Activated CD4-positive, alpha-beta T cell treated with anti-CD3 and anti-CD28 coated beads for 4 hours (primary cell): Measurements from ENCODE around the gene MLLT6.

Experiments used
- DNase-seq, 2 donors: peaks; one replicate each; pipeline ENCODE4 v3.0.0-alpha.2; 2020

Gene MLLT6

GRCh38 chr17:38745545-38745944 is 40.5 kb downstream of the MLLT6 start:
- DNase-seq, result no peak

DNA sequence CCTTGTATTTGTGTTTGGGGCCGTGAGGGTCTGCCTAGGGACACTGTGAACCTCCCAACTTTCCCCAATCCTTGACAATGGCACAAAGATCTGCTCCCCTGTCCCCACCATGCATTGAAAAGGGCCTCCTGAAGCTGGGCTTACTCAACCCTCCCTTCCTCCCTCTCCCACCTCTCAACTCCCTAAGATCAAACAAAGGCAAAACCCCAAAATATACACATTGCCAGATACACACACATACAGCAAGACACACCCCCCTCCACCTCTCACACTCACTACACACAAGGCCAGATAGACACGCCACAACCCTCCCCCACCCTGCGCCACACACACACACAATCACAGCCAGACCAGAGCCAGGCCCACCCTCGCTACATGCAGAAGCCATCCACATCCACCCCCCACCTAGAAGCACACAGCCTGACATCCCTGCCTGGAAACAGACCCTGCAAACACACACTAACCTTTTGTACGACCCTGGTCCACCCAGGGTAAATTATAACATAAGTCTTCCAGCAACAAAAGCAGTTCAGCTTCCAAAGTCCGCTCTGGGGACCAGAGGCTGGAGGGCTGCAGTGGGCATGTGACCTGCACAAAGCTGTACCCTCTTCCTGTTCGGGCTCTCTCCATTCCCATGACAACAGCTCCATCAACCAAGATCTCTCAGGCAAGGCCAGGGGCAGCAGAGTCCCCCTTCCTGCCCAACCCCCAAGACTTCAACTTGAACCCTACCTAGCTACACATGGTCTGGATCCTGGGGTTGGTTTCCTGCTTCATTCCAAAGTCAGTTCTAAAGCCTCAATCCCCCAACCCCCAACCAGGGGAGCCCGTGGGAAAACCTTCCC is 41.2 kb downstream of the MLLT6 start:
- DNase-seq, result no peak

GRCh38 chr17:38746849-38747462 is 41.9 kb downstream of the MLLT6 start:
- DNase-seq, result no peak

DNA sequence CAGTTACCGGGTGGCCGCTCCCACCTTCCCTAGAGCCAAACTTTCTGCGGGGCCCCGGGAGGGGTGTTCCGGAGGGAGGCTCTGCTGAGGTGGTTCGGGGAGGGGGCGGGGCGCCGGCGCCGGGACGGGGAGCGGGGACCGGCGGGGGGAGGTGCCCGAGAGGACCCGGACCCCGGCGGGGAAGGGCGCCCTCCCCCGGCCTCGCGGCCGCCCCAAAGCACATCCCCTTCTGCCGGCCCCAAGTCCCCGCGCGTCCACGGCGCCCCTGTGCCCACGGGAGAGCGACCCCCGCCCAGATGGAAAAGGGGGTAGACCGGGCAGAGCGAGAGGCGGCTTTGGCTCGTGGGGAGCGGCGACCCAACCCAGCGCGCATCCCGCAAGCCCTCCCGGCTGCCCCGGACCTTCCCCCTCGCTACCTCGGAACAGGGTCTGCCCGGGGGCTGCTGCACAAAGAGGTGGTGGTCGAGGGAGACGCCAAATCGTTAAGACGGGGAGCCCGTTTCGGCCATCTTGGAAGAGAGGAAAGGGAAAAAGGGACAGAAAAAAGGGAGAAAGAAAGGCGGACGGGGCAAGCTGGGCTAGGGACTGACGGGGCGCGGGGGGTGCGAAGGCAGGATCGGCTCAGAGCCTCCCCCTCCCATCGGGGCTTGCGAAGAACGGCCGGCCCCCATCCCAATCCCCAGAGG is 42.5 kb downstream of the MLLT6 start:
- no peak for DNase-seq

- DNase-seq, result no peak
Measured at GRCh38 chr17:38748149-38748891, 43.2 kb downstream of the MLLT6 start, which contains the start of gene PCGF2. PCGF2 (minus strand) TSS chr17:38748336; CDS start chr17:38740402, 7,934 bp downstream.

GRCh38 chr17:38748892-38749222 is 43.8 kb downstream of the MLLT6 start:
- no peak for DNase-seq

DNA sequence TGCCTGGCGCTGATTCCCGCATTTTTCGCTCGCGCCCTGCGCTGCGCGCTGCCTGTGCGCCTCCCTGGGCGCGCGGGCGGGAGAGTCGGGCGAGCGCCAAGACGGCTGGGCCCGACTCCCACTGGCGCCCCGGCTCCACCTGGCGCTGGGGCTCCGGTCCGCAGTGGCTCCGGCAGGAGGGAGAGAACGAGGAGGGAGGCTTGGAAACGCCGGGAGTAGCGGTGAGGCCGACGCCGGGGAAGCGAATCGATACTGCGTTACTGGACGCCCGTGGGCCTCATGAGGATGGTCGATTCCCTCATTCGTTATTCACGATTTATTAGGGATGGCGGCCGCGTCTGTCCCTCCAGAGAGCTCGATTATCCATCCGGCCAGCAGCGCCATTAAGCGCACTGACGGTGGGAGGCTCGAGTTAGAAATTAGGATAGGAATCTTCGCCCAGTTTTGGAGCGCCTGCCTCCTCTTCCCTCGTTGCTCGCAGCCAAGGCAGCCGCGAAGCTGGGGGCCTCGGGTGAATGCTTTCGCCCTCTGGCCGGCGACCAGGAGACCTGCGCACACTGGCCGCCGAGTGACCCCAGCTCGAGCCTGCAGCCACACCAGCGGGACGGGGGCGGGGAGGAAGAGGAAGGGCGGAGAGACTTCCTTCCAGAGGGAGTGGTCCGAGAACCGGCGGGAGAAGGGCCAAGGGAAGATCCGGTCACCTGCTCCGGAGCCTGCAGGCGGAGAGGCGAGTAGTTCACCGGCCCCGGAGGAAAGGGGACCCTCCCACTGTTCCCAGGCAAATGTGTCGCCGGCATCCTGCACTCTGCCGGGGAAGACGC is 44.4 kb downstream of the MLLT6 start:
- DNase-seq, result no peak

- no peak for DNase-seq
Measured at GRCh38 chr17:38750044-38750311, 44.9 kb downstream of the MLLT6 start.

DNA sequence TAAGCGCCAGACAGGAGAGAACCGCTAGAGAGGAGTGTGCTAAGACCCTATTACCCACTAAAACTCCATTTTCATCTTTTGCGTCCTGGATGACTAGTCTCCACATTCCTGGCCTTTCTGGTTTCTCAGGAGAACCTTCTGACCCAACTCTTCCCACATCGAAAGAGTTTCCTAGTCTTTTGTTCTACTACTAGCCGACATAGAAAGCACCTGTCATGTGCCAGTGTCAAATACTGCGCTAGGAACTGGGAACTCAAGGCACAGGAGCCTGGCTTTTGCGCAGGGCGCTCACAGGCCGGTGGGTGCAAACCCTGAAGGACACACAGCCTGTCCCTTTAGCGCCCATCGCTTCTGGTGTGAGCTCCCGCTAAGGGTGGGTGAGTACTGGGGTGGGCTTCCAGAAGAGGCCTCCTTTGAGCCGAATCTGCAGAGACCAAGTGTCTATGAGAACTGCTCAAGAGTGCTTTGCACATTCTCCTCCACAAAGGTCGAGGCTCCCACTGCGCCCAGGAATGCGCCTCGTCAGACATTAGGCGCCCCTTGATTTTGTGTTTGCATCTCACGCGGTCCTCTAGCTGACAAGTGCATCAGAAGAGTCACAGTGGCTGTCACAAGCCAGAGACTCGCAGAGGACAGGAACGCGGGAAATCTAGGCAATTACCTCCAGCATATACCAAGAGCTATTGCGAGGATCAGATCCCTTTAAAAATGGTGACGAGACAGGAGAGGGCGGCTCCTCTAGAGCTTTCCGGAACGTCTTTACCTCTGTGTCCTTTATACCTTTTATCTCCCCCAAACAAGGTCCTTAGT is 45.4 kb downstream of the MLLT6 start:
- DNase-seq, result no peak

GRCh38 chr17:38751144-38751807 is 46.2 kb downstream of the MLLT6 start:
- no peak for DNase-seq

DNA sequence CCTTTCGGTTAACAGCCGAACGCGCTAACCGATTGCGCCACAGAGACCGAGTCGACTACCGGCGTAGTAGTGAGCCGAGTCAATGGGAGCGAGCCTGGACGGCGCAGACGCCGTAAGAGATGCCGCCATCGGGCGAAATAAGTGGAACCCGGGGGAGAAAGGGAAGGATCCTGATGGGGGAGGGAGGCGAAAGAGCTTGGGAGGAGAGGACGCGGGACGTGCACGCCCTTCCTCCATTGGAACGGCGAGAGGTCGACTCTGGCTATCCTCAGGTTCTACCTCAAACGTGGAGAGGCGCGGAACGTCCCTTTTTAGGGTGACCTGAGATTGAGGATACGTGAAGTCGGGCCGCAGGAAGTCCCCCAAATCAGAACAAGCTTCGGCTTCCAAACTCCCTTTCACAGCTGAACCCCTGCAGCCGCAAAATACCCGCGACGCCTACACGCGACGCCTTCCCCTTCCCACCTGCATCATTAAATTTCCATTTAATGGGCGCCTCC is 46.8 kb downstream of the MLLT6 start:
- DNase-seq, result peak; percentile 72 to 81

GRCh38 chr17:38752308-38753070 is 47.4 kb downstream of the MLLT6 start, which contains the start of gene PSMB3:
PSMB3 (plus strand) TSS chr17:38752741; CDS start chr17:38752827, 86 bp downstream.
- peak; percentile 94 to 96 for DNase-seq

DNA sequence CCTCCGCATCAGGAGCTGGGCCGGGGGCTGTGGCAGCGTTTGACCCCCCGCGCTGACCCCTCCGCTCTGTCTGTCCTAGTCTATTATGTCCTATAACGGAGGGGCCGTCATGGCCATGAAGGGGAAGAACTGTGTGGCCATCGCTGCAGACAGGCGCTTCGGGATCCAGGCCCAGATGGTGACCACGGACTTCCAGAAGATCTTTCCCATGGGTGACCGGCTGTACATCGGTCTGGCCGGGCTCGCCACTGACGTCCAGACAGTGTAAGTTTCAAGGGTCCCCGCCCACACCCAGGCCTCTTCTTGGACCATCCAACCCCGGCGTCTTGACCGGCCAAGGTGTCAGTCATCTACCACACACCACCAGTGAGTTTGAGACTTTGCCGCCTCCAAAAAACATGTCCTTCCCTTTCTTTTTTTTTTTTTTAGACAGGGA is 48.0 kb downstream of the MLLT6 start:
- no peak for DNase-seq

DNA sequence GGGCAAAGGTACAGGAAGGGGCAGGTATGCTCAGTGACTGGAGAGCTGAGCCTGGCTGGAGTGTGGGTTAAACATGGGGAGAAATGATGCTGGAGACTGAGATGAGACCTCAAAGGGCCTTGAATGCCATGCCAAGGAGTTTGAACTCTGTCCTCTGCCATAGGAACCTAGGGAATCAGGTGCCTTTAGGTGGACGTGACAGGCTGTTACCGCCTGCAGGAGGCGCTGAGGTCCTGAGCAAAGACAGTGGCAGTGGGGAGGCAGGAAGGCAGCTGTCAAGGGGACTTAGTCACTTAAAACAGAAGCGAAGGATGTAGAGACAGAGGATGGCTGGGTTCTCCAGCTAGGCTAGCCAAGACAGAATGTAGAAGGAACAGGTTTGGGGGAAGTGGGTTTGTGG is 56.5 kb downstream of the MLLT6 start:
- DNase-seq, result peak in 1 of 2 donors; percentile 28

DNA sequence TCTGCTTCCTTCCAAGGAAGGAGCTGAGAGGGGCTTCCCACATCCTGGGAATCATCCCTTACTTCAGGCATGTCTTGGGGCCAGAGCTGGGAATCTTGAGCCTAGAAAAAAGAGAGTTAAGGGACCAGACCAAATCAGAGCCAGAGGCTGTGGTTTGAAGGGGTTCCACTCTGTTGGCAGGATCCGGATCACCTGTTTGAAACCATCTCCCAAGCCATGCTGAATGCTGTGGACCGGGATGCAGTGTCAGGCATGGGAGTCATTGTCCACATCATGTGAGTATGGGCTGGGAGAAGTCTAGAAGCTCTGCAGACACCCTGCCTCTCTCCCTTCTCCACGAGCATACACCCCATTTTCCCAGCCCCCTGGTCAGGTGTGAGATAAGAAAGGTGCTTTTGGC is 57.2 kb downstream of the MLLT6 start:
- no peak for DNase-seq

DNA sequence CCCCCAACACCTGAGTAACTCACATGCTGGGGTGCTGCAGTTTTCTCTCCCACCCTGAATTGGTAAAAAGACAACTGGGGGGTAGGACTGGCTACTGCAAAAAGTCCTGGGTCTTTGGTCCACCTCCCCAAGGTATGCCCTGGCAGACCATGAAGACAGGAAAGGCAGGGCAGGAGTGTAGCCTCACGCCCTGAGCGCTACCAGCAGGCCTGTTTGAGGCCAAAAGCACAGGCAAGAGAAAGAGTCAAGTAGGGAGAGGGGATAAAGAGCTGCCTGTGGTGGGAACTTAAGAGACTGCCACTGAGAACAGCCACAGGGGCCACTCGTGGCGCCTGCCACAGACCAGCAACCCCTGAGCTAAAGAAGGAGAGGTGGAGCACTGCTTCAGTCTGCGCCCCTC is 61.3 kb downstream of the MLLT6 start:
- no peak for DNase-seq

DNA sequence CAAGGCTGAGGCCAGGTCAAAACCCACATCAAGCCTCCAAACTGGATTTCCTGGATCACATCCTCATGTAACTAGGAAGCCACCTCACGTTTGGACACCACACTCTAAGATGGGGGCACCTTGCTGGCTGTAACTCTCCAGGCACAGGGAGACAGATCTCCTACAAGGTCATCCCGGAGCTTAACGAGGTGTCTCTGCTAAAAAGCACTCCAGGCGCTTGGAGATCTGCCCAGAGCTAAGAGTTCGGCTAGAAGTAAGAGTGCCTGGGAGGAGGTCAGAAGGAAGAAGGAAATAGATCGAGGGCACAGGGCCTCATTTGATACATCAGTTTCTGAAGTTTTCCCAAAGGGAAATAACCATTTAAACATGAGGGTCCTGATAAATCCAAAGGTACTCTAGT is 63.3 kb downstream of the MLLT6 start:
- no peak for DNase-seq

DNA sequence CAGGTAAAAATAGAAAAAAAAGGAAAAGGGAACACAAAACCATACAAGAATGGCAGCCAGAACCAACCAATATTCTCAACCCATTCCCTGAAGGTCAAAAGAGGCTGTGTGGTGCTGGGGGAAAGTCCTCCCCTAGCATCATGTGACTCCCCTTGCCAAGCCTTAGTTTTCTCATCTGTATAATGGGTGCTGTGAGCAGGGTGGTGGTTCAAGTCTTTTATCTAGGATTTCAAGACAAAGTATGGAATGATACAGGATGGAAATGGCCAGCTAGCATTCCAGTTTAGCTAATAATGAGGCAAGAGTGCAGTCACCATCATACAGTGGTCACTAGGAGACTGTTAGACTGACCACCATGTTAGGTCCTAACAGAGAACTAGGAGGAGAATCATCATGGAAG is 68.2 kb downstream of the MLLT6 start:
- no peak for DNase-seq

DNA sequence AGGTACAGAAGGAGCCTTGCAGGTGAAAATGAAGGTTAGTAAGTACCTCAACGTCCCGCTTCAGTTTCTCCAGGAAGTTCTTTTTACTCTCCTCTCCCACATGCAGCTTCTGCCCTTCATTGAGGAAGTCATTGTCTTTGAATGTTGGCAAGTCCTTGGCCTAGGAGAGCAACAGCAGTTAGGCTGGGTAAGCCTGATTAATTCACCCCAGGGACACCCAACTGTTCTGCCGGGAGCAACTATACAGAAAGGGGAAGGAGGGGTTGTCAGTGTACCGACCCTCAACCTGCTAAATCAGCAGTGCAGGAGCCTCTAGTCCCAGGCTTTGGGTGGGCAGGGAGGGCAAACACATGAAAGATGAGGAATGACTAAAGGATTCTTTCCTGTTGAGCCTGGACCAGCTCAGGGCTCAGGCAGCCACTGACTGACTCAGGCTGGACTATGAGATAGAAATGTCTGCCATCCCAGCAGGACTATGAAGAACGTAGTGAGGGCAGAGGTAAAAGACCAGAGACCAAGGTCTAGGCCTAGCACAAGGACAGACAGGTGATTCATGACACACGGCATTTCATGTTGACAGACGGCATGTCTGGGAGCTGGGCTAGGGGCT is 72.7 kb downstream of the MLLT6 start:
- DNase-seq, result no peak
